Activated CD8-positive, alpha-beta memory T cell treated with anti-CD3 and anti-CD28 coated beads for 4 hours (primary cell): ENCODE data around the gene CDC42BPA.

Source experiments
- DNase-seq, 2 donors: peaks; one replicate each; pipeline ENCODE4 v3.0.0-alpha.2; 2020; ENCODE audit warnings: low read depth in 2 of 2

The CDC42BPA gene

GRCh38 chr1:226946841-226947240 is 371.5 kb downstream of the CDC42BPA start:
- DNase-seq, result no peak

- DNase-seq, result no peak
Measured at GRCh38 chr1:226946285-226946684, 372.0 kb downstream of the CDC42BPA start.

GRCh38 chr1:226945858-226946245 is 372.4 kb downstream of the CDC42BPA start:
- DNase-seq, result no peak

- DNase-seq, result no peak
Measured at GRCh38 chr1:226945106-226945857, 373.0 kb downstream of the CDC42BPA start.

- DNase-seq, result no peak
Measured at GRCh38 chr1:226943927-226944326, 374.4 kb downstream of the CDC42BPA start.

GRCh38 chr1:226943156-226943555 is 375.1 kb downstream of the CDC42BPA start:
- DNase-seq, result no peak

GRCh38 chr1:226942392-226942791 is 375.9 kb downstream of the CDC42BPA start:
- no peak for DNase-seq

- no peak for DNase-seq
Measured at GRCh38 chr1:226940806-226941067, 377.6 kb downstream of the CDC42BPA start.

- DNase-seq, result peak; percentile 95 to 98
Measured at GRCh38 chr1:226940029-226940805, 378.1 kb downstream of the CDC42BPA start, which contains the start of gene COQ8A. Gene COQ8A, plus strand, starts transcription at chr1:226940294. Its CDS starts 21,092 bp downstream, at chr1:226961386.
